GM21529 (cell line): Measurements from ENCODE around the gene DYNLT4.
"Not testable (repeated sequence)": the region's sequence is repeated elsewhere in the genome, so short reads cannot be mapped to it uniquely, and the experiment has no call there.

Source experiments
- ATAC-seq: cut with Tn5 transposase; IDR thresholded peaks from one replicate; pipeline ENCODE4 v1.9.1; 2021; ENCODE audit not compliant: unreplicated experiment

The DYNLT4 gene, protein sequence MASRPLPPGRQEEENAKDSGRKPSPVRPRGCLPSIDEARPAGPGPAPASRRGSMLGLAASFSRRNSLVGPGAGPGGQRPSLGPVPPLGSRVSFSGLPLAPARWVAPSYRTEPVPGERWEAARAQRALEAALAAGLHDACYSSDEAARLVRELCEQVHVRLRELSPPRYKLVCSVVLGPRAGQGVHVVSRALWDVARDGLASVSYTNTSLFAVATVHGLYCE

DNA sequence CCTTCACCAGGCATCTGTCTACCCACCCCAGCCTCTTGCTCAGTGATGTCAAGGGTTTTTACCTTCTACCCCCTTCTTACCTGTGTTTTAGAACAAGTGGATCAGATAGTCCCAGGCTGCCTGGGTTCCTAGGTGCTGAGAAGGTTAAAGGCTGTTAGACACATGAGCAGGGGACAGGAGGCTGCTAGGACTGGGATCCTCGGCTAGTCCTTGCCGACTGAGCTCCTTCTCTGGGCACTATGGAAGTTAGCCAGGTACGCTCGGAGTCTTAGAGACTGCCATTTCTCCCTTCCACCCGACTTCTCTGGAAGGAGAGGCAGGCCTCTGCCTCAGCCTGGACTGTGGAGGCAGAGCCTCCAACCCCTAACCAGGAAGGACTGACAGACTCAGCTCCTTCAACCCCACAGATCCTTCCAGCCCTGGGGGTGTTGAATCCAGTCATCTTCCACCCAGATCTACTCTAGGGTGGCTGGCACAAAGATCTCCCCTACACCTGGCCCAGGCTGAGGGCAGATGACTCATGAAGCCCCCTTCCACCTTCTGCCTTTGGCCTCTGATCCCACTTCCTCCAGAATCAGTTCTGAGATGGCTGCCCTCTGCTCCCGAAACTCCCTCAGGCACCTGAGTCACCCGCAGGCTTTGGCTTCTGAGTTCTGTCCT is at the start of gene DYNLT4:
Gene DYNLT4 (minus strand): TSS at position 648 of the 660 bp plus-strand sequence. CDS start 683 bp downstream, outside the sequence.
- ATAC-seq: no peak

DNA sequence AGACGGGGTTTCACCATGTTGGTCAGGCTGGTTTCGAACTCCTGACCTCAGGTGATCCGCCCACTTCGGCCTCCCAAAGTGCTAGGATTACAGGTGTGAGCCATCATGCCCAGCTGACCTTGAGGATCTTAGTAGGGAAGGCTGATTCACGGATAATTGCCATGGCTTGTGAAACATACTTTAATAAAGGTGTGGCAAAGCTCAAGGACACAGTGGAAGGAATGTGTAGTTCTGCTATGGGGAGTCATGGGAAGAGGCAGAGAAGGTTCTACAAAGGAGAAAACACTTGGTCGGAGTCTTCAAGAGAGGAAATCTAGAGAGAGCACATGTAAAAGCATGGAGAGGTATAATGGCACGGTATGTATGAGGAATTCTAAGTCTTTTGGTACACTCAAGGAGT is 48.6 kb upstream of the DYNLT4 start:
- no peak for ATAC-seq

DNA sequence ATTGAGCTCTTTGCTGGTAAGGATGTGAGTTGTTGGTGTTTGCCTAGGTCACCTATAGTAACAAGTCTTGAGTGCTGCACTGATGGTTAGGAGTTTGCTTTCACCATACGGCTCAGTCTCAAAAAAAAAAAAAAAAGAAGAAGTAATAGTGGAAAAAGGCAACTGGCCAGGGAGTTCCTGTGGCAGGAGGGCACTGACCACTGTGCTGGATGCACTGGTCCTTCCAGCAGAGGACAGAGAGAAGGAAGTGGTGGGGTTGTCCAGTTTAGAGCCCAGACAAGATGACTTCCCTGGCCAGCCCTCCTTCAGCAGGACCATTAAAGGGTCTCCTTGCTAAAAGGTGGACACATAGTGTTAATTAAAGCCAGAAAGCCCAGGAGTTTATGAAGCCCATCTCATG is 47.8 kb upstream of the DYNLT4 start:
- ATAC-seq: no peak

DNA sequence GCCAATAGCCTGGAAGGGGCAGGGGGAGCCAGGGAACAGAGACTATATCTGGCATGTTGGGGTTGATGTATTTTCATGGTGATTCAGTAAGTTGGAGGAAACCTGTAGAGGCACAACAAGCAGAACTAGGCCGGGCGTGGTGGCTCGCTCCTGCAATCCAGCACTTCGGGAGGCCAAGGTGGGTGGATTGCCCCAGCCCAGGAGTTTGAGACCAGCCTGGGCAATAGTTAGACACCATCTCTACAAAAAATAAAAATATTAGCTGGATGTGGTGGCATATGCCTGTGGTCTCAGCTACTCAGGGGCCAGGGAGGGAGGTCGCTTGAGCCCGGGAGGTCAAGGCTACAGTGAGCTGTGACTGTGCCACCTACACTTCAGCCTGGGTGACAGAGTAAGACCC is 46.0 kb upstream of the DYNLT4 start:
- ATAC-seq: no peak

DNA sequence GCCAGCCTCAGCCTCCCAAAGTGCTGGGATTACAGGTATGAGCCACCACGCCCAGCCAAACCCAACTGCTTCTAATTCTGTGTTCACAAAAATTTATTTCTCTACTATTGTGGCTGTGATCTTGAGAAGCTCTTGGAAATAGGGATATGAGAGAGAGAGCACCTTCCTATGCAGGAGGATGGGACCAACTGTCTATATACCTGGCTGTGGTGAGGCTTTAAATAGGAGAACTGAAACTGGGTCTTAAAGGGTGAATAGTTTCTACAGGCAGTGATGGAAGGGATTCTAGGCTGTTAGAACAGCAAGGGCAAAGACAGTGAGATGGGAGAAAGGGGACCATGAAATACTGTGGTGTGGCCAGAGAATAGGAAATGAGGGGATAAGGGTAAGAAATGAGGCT is 44.2 kb upstream of the DYNLT4 start:
- no peak for ATAC-seq

DNA sequence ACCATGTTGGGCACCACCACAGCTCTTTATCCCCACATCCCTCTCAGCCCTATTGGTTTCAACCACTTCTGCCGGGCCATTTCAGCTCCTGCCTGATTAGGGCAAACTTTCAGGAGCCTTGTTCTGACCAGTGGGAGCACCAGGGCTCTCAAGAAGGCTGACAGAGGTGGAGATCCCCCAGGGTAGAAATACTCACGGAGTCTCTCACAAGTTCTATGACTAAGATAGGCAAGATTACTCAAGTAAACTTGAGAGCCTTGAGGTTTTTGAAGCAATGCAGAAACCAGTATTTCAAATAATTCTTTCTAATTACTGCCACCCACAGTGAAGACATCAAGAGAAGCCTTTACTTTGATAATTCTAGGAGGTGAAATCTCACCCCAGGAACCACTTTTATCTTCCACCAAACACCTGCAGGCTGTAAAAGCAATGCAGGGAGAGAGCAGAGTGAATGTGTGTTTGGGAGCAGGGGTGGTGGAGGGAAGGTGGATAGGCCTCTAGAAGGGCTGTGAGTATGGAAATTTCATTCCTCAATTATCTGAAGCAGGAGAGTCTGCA is 42.5 kb upstream of the DYNLT4 start:
- no peak for ATAC-seq

DNA sequence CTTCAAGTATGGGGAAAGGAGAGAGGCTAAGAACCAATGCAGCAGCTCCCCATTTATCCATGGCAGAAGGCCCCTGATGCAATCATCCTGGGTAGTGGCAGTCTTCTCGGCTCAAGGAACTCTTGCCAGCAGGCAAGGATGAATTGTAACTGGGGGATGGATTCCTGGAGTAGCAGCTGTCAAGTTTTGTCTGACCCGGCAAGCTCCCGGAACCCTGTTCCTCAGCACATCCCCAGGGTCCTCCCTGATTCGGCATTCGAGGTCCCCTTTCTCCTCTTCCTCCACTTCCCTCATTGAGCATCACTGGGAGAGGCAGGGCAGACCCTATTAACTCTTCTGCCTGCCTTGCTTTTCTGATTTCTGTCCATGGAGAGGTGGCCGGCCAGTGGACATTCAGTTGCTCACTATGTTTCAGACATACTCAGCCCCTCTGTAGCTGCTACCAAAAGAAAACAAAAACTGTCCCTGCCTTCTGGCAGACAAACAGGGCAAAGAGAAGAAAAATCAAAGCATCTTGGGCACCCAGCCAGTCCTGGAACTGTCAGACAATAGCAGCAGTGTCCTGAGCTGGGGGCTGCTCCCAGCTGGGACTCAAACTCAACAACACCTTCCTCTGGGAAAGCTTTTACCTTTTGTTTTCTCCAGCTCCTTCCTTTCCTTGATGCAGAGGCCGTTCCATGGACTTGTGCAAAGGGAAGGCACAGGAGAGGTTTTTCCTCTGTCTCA is 41.5 kb upstream of the DYNLT4 start:
- ATAC-seq: no peak

DNA sequence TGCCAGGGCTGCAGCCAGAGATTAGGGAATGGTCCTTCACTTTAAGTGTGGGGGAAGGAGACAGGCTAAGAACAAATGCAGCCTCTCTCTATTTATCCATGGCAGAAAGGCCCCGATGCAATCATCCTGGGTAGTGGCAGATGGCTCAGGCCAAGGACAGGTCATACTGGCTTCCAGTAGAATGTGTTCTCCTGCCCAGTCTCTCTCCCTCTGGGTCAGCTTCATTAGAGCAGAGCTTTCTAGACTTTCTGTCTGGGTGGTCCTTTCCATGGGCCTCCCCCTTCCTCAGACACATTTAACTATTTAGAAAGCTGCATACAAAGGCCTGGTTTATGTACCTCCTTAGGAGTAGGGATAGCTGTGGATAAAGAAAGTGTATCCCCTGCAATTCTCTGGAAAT is 40.7 kb upstream of the DYNLT4 start:
- no peak for ATAC-seq

DNA sequence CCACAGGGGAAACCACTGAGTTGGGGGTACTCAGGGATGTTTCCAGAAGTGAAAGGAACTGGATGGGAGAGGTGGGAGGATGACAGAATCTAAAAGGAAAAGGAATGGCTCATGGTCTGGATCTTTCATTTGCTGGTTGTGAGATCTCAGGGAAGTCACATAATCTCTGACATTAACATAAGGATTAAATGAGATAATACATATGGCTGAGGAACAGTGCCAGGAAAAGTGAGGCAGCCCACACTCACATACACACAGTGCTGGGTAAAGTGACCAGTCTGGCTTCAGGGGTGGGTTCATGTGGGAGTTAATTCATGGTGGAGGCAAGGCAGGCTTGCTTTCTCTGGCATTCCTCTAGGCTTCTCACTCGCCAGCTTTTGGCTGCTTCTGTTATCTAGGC is 39.8 kb upstream of the DYNLT4 start:
- no peak for ATAC-seq

DNA sequence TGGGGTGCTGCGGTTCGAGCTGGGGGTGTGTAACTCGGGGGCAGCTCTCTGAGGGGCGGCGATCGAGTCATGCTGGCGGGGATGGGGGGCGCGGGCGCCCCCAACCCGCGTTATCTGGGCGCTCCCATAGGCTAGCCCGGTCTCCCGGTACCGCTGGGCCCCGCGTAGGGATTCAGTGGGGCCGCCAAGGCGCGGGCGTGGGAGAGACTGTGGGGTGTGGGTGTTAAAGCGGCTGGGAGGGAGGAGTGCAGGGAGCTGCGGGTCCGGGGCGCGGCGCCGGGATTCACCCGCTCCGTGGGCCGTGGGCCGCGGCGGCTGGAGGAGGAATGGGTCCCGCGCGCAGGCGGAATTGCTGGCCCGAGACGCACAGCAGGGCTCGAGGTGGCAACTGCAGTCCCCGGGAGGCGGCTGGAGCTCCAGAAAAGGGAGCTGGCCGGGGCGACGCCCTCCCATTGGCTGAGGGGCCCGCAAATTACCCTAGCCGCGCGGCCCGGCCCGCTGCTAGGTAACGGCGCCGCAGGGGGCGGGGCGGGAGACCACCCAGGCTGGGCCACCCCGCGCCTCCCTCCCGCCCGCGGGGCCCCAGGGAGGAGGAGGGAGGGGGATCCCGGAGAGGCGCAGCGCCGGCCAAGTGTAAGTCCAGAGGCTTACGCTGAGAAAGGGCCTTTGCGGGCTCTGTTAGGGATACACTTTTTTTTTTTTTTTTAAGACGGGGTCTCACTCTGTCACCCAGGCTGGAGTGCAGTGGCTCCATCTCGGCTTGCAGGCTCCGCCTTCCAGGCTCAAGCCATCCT is 35.9 kb upstream of the DYNLT4 start, which contains the start of gene PTCH2:
Gene PTCH2 (minus strand): TSS at position 392 of the 794 bp plus-strand sequence. CDS start 321 bp downstream, at position 71.
- ATAC-seq: no peak

DNA sequence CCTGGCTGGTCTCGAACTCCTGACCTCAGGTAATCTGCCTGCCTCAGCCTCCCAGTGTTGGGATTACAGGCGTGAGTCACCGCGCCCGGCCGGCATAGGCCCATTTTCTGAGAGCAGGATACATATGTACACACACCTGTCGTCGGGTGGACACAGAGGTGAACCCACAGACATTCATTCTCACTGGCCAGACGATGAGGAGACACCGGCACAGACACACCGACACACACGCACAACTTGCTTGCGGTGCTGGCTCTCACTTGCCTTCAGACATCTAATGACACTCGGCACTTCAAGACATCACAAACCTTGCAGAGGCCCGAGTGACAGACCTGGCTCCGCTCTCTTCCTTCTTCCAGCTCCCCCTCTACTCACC is 35.3 kb upstream of the DYNLT4 start:
- no peak for ATAC-seq

DNA sequence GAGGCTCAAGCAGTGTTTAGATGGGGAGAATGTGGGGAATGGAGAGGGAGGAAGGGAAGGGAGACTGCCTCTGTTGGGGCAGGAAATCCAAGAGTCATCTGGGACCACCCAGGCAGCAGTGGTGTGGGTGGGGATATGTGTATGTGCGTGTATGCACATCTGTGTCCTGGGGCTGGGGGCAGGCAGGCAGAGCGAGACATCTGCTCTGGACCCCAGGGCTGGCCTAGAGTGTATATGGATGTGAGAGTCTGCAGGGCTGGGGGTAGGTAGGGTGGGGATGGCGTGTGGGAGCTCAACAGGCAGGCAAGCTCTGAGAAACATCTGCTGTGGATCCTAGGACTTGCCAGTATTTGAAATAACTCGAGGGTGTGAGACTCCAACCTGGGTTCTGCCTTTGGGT is 32.4 kb upstream of the DYNLT4 start:
- no peak for ATAC-seq

DNA sequence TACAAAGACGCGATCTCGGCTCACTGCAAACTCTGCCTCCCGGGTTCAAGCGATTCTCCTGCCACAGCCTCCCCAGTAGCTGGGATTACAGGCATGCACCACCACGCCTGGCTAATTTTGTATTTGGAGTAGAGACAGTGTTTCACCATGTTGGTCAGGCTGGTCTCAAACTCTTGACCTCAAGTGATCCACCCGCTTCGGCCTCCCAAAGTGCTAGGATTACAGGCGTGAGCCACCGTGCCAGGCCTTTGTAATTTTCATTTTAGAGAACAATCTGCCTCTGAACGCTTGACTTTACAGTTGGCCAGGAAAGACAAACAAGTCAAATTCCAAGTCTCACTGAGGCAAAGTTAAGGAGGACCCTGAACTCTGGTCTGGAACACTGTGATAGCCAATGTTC is 31.1 kb upstream of the DYNLT4 start:
- not testable (repeated sequence) for ATAC-seq

DNA sequence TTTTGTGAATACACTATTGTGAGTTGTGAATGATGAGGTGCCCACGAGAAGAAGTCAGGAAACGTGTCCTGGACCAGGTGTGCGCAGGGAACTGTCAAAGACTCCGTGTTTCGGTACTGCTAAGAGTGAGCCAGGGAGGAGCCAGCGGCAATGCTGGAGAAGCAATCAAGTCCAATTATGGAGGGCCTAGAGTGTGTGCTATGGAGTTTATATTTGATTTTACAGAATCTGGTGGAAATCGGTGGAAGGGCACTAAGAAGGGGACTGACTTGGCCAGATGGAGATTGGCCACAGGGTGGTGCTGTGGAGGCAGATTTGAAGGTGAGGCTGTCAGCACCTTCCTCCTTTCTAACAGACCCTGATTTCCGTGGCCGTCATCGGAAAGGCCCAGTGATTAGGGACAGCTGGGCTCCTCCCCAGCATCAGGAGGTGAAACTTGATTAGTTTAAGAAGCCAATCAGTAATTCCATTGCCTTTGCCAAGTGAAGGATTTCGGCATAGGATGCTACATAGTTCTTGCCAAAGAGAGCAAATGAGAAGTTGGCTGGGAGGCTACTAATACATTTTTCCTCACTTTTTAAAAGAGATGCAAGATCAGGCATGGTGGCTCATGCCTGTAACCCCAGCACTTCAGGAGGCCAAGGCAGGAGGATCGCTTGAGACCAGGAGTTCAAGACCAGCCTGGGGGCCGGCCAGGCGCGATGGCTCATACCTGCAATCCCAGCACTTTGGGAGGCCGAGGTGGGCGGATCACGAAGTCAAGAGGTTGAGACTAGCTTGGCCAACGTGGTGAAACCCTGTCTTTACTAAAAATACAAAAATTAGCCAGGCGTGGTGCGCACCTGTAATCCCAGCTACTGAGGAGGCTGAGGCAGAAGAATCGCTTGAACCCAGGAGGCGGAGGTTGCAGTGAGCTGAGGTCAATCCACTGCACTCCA is 28.9 kb upstream of the DYNLT4 start:
- ATAC-seq: peak; percentile 72

DNA sequence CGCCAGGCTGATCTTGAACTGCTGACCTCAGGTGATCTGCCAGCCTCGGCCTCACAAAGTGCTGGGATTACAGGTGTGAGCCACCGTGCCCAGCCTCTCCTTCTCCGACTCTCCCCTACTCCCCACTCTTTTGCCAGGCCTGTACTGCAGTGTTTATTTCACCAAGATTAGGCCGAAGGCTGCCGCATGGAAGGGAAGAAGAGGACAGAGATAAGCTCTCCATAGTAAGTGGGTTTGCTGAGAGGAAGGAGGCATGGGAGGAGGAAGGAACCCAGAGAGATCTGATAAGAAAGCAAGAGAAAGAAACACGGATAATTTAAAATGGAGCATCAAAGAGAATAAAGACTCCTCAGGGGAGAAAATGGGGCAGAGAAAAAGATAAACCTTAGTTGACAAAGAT is 27.2 kb upstream of the DYNLT4 start:
- ATAC-seq: no peak

DNA sequence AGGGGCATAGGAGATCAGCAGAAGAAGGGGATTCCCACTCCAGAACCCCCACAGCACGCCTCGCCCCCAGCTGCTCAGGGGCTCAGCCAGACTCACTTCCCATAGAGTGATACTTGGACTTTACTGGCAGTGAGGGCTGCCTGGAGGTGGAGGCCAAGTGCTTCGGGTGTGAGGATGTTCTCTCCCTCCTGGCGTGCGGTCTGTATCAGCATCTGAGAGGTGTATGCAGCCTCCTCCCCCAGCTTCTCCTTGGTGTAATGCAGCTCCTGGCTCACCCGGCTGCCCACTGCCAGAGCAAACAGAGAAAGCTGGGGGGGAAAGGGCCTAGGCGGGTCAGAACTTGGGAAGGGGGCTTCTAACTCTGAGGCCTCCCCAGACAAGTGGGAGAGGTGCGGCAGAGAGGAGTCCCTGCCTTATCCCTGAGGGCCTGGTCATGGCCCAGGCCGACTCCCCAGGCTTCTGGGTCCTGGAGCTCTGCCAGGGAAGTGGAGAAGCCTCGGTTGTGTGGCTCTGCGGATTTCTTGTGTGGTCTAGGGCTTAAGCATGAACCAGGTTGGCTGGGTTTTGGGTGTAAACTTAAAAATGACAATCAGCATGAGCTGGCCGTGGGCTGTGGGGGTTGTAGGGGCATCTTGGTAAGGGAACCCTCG is 25.0 kb upstream of the DYNLT4 start:
- ATAC-seq: no peak

DNA sequence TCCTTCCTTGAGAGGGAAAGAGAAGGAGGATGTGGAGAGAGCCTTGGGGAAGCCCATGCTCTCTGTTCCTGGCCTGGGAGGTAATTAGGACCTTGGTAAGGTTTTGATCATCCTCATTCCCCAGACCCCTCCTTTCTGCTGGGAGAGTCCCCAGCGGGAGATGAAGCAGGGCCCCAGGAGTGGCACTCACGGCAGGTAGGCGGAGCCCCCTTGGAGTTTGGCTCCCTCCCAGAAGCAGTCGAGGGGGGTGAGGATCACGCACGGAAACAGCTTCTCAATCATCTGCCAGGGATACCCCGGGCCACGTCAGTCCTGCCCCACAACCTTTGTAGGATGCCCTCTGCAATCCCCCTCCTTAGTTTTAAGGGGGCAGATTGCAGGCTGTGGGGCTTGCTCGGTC is 24.4 kb upstream of the DYNLT4 start:
- ATAC-seq: no peak

DNA sequence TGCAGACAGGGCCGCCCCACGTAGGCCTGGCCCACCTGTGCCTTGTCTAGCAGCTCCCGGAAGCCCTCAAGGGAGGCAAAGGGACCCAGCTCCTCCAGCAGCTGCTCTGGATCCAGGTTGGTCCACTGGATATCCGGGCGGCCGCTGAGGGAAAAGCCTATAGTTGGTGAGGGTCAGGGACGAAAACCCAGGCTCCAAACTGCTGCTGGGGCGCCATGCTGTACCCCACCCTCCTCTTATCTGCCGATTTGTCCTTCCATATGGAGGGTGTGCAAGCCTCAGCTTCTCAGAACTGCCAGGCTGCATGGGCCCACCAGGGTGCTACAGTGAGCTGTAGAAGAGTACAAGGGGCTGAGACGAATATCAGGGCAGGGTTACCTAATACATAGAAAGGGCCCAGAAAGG is 23.8 kb upstream of the DYNLT4 start:
- no peak for ATAC-seq
